Activated CD8-positive, alpha-beta T cell treated with anti-CD3 and anti-CD28 coated beads for 36 hours (primary cell): ENCODE results near the gene CEMIP. TPM values are rescaled to one million over a fixed set of nuclear protein-coding genes. Genes with fewer than 3 reads are reported as not detected.

Experiments
- ATAC-seq: fragments of 200-7000 bp; cut with Tn5 transposase; one replicate; pipeline ENCODE4 v1.10.0; 2021; ENCODE audit warnings: mild to moderate bottlenecking, moderate library complexity
- CTCF ChIA-PET: fragments of 350-600 bp; sonication (Branson Sonifier 250); formaldehyde crosslinking; loops from one replicate; lab custom pipeline; 2021; ENCODE audit warnings: antibody characterized with exemption; lab: Charles Lee
- POLR2A ChIA-PET: fragments of 350-600 bp; sonication (Branson Sonifier 250); formaldehyde crosslinking; loops from one replicate; lab custom pipeline; 2021; ENCODE audit warnings: antibody characterized with exemption; lab: Charles Lee
- DNase-seq: peaks from one replicate; pipeline ENCODE4 v3.0.0-alpha.2; 2020
- H3K27ac Mint-ChIP-seq: one replicate; pipeline ENCODE4 v1.8.0; 2021; ENCODE audit warnings: mild to moderate bottlenecking, mixed read lengths
- H3K27me3 Mint-ChIP-seq: one replicate; pipeline ENCODE4 v1.8.0; 2021; ENCODE audit warnings: mixed read lengths
- H3K36me3 Mint-ChIP-seq: one replicate; pipeline ENCODE4 v1.8.0; 2021; ENCODE audit warnings: low read depth, mixed read lengths
- H3K4me1 Mint-ChIP-seq: one replicate; pipeline ENCODE4 v1.8.0; 2021; ENCODE audit warnings: low read depth, mixed read lengths
- H3K4me3 Mint-ChIP-seq: one replicate; pipeline ENCODE4 v1.8.0; 2021; ENCODE audit warnings: mild to moderate bottlenecking, moderate library complexity, mixed read lengths
- H3K9me3 Mint-ChIP-seq: one replicate; pipeline ENCODE4 v1.8.0; 2021; ENCODE audit warnings: mixed read lengths
- intact Hi-C: fragments of 100-400 bp; cut with micrococcal nuclease; formaldehyde crosslinking; loops from one replicate; pipeline ENCODE4 v1.10.0; 2022
- total RNA-seq, 2 experiments: library from RNA; stranded (reverse); gene quantifications; one replicate each; pipeline ENCODE4 v1.2.3, GENCODE V29; 2021
- TF ChIP-seq, protein P1 (sequence below): fragments of 200-600 bp; IDR thresholded peaks from one replicate; pipeline ENCODE4 v1.8.0; 2022; ENCODE audit warnings: antibody characterized with exemption, mild to moderate bottlenecking

Gene CEMIP
- total RNA-seq, 2 experiments from 2014 or later: not detected

GRCh38 chr15:80769829-80770705 lies 9.1 kb upstream of the CEMIP start:
- H3K4me1 Mint-ChIP-seq: peaks cover 3% of the 10 kb centered on the region
- intact Hi-C loops: no loop called here
- peaks cover 8% of the 10 kb centered on the region for H3K27me3 Mint-ChIP-seq
- ATAC-seq: no peak
- TF ChIP-seq, protein P1, sequence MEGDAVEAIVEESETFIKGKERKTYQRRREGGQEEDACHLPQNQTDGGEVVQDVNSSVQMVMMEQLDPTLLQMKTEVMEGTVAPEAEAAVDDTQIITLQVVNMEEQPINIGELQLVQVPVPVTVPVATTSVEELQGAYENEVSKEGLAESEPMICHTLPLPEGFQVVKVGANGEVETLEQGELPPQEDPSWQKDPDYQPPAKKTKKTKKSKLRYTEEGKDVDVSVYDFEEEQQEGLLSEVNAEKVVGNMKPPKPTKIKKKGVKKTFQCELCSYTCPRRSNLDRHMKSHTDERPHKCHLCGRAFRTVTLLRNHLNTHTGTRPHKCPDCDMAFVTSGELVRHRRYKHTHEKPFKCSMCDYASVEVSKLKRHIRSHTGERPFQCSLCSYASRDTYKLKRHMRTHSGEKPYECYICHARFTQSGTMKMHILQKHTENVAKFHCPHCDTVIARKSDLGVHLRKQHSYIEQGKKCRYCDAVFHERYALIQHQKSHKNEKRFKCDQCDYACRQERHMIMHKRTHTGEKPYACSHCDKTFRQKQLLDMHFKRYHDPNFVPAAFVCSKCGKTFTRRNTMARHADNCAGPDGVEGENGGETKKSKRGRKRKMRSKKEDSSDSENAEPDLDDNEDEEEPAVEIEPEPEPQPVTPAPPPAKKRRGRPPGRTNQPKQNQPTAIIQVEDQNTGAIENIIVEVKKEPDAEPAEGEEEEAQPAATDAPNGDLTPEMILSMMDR: no peak
- H3K9me3 Mint-ChIP-seq: no peaks in the 10 kb centered on the region
- DNase-seq: no peak
- no peaks in the 10 kb centered on the region for H3K36me3 Mint-ChIP-seq
- no peak overlapping the region for H3K27ac Mint-ChIP-seq
- no peak overlapping the region for H3K4me3 Mint-ChIP-seq
- ChIA-PET POLR2A (interaction anchor here (1.1 kb wide), 1 partner anchor 74 kb away, joined by 3 read pairs; no protein-coding TSS in a partner anchor), CTCF (no interaction called here)

DNA sequence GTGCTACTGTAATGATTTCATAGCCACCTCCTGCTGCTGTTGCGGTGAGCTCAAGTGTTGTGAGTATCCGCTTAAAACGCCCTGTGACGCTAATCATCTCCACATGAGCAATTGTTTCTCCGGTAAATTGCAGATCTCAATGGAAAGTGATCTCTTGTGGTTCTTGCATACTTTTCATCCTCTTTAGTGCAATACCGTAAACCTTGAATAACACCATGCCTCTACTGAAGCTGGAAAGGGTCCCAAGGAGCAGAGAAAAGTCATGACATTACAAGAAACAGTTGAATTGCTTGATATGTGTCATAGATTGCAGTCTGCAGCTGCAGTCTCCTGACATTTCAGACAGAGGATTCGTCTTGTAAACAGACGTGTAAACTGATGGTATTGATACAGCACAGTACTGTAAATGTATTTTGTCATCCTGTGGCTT lies 6.0 kb upstream of the CEMIP start:
- Mint-ChIP-seq H3K36me3 (no peaks in the 10 kb centered on the region), H3K9me3 (no peaks in the 10 kb centered on the region), H3K27ac (no peak overlapping the region), H3K27me3 (peaks cover 18% of the 10 kb centered on the region), H3K4me3 (no peak overlapping the region), H3K4me1 (peaks cover 3% of the 10 kb centered on the region)
- TF ChIP-seq, protein P1: no peak
- intact Hi-C loops: no loop called here
- ChIA-PET CTCF (interaction anchor here (1.9 kb wide), 1 partner anchor 197 kb away, joined by 6 read pairs; no protein-coding TSS in a partner anchor), POLR2A (no interaction called here)
- ATAC-seq: no peak
- DNase-seq: no peak

DNA sequence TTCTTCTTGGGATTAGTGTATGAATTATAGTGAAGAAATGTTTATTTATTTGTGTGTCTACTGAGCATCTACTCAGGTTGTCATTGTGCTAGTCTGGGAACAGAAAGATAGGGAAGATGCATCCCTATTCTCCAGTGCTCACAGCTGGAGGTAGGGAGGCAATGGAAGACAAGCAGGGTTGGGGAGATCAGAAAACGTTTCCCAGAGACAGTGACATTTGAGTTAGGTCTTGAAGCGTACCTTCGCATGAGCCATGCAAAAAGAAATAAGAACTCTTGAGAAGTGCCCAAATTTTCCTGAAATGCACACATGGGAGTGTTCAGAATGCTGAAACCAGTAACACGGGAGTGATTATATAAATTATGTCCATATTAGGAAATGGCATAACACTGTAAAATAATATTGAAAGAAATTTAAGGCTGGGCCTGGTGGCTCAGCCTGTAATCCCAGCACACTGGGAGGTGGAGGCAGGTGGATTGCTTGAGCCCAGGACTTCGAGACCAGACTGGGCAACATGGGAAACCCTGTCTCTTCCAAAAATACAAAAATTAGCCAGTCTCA lies 5.3 kb upstream of the CEMIP start:
- H3K9me3 Mint-ChIP-seq: no peaks in the 10 kb centered on the region
- intact Hi-C loops: no loop called here
- peaks cover 23% of the 10 kb centered on the region for H3K27me3 Mint-ChIP-seq
- ChIA-PET CTCF (interaction anchor here (1.9 to 7.1 kb wide), 2 partner anchors 196 to 318 kb away, joined by 6 to 104 read pairs; no protein-coding TSS in a partner anchor), POLR2A (no interaction called here)
- H3K27ac Mint-ChIP-seq: no peak overlapping the region
- no peak for ATAC-seq
- no peak for DNase-seq
- no peak overlapping the region for H3K4me3 Mint-ChIP-seq
- TF ChIP-seq, protein P1: no peak
- peaks cover 3% of the 10 kb centered on the region for H3K4me1 Mint-ChIP-seq
- H3K36me3 Mint-ChIP-seq: no peaks in the 10 kb centered on the region

DNA sequence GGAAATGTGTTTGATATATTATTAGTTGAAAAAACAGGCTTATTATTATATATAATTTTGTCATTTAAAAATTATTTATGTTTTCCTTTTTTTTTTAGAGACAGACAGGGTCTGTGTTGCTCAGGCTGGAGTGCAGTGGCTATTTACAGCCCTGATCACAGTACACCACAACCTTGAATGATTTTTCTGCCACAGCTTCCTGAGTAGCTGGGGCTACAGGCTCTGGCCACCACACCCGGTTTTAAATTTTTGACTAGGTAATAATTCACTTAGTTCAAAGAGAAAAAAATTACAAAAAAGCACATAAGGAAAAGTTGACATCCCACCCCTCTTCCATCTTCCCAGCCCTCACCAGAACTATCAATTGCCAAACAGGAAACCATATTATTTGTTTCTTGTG lies 4.7 kb upstream of the CEMIP start:
- no peaks in the 10 kb centered on the region for H3K36me3 Mint-ChIP-seq
- ChIA-PET POLR2A (no interaction called here), CTCF (interaction anchor here (0.9 to 7.1 kb wide), 3 partner anchors 79 to 319 kb away, joined by 3 to 104 read pairs (median 65); partner anchors contain the start of gene ABHD17C)
- peaks cover 2% of the 10 kb centered on the region for H3K4me1 Mint-ChIP-seq
- no peak overlapping the region for H3K27ac Mint-ChIP-seq
- no peak for DNase-seq
- intact Hi-C loops: no loop called here
- peaks cover 23% of the 10 kb centered on the region for H3K27me3 Mint-ChIP-seq
- H3K4me3 Mint-ChIP-seq: no peak overlapping the region
- H3K9me3 Mint-ChIP-seq: no peaks in the 10 kb centered on the region
- no peak for ATAC-seq
- TF ChIP-seq, protein P1: no peak
